Measurements from ENCODE around the gene POLG2.

POLG2 gene

GRCh38 chr17:64515829-64516228, 19.0 kb upstream of the POLG2 start:
- H3K4me1 Mint-ChIP-seq (ENCODE audit: low read depth) = peaks cover 16% of the 10 kb centered on the region
- H3K9me3 Mint-ChIP-seq = no peaks in the 10 kb centered on the region
- peaks cover 65% of the 10 kb centered on the region for H3K36me3 Mint-ChIP-seq (ENCODE audit: low read depth)
- H3K27me3 Mint-ChIP-seq = no peaks in the 10 kb centered on the region
- peak overlapping the region; percentile 37 for H3K27ac Mint-ChIP-seq
- H3K4me3 Mint-ChIP-seq = no peak overlapping the region

GRCh38 chr17:64515419-64515818, 18.6 kb upstream of the POLG2 start:
- peak overlapping the region; percentile 6 for H3K27ac Mint-ChIP-seq
- H3K9me3 Mint-ChIP-seq = no peaks in the 10 kb centered on the region
- no peaks in the 10 kb centered on the region for H3K27me3 Mint-ChIP-seq
- peaks cover 69% of the 10 kb centered on the region for H3K36me3 Mint-ChIP-seq (ENCODE audit: low read depth)
- no peak overlapping the region for H3K4me3 Mint-ChIP-seq
- H3K4me1 Mint-ChIP-seq (ENCODE audit: low read depth) = peaks cover 16% of the 10 kb centered on the region

- Mint-ChIP-seq H3K27me3 (no peaks in the 10 kb centered on the region), H3K4me3 (peak overlapping the region; percentile 54), H3K9me3 (no peaks in the 10 kb centered on the region), H3K36me3 (ENCODE audit: low read depth) (peaks cover 70% of the 10 kb centered on the region), H3K4me1 (ENCODE audit: low read depth) (peaks cover 45% of the 10 kb centered on the region), H3K27ac (no peak overlapping the region)
These were observed 12.3 kb upstream of the POLG2 start for GRCh38 chr17:64509179-64509578.

- peak overlapping the region; percentile 100 for H3K4me3 Mint-ChIP-seq
These were observed 11.8 kb upstream of the POLG2 start for GRCh38 chr17:64508683-64509082.

GRCh38 chr17:64507413-64507782, 10.5 kb upstream of the POLG2 start:
- peaks cover 63% of the 10 kb centered on the region for H3K4me1 Mint-ChIP-seq (ENCODE audit: low read depth)
- peaks cover 73% of the 10 kb centered on the region for H3K36me3 Mint-ChIP-seq (ENCODE audit: low read depth)
- peak overlapping the region; percentile 100 for H3K4me3 Mint-ChIP-seq
- H3K27ac Mint-ChIP-seq = peak overlapping the region; percentile 100
- no peaks in the 10 kb centered on the region for H3K27me3 Mint-ChIP-seq
- H3K9me3 Mint-ChIP-seq = no peaks in the 10 kb centered on the region

More at GRCh38 chr17:64508683-64509082, 11.8 kb upstream of the POLG2 start:
- Mint-ChIP-seq H3K36me3 (ENCODE audit: low read depth) (peaks cover 73% of the 10 kb centered on the region), H3K4me1 (ENCODE audit: low read depth) (peaks cover 50% of the 10 kb centered on the region), H3K27me3 (no peaks in the 10 kb centered on the region), H3K27ac (peak overlapping the region; percentile 61), H3K9me3 (no peaks in the 10 kb centered on the region)

- peaks cover 66% of the 10 kb centered on the region for H3K4me1 Mint-ChIP-seq (ENCODE audit: low read depth)
- peaks cover 74% of the 10 kb centered on the region for H3K36me3 Mint-ChIP-seq (ENCODE audit: low read depth)
- peak within 1 kb of the TSS; percentile 100 for H3K27ac Mint-ChIP-seq
- H3K4me3 Mint-ChIP-seq = peak within 1 kb of the TSS; percentile 100
- H3K9me3 Mint-ChIP-seq = no peaks in the 10 kb centered on the region
- H3K27me3 Mint-ChIP-seq = no peaks in the 10 kb centered on the region
These were observed 9.9 kb upstream of the POLG2 start, which contains the start of gene CEP95 for GRCh38 chr17:64506576-64507412. CEP95 (plus strand) TSS chr17:64506977; CDS start chr17:64507098, 121 bp downstream.

- H3K27ac Mint-ChIP-seq = peak within 1 kb of the TSS; percentile 100
- no peaks in the 10 kb centered on the region for H3K9me3 Mint-ChIP-seq
- peak within 1 kb of the TSS; percentile 100 for H3K4me3 Mint-ChIP-seq
- H3K27me3 Mint-ChIP-seq = no peaks in the 10 kb centered on the region
- H3K36me3 Mint-ChIP-seq (ENCODE audit: low read depth) = peaks cover 75% of the 10 kb centered on the region
- peaks cover 71% of the 10 kb centered on the region for H3K4me1 Mint-ChIP-seq (ENCODE audit: low read depth)
These were observed 9.3 kb upstream of the POLG2 start, which contains the start of gene DDX5 for GRCh38 chr17:64506201-64506575. DDX5 (minus strand) TSS chr17:64506289; CDS start chr17:64506119, 170 bp downstream.

GRCh38 chr17:64505340-64506200, 8.7 kb upstream of the POLG2 start:
- H3K4me1 Mint-ChIP-seq (ENCODE audit: low read depth) = peaks cover 77% of the 10 kb centered on the region
- H3K27ac Mint-ChIP-seq = peak overlapping the region; percentile 100
- peak overlapping the region; percentile 100 for H3K4me3 Mint-ChIP-seq
- H3K36me3 Mint-ChIP-seq (ENCODE audit: low read depth) = peaks cover 76% of the 10 kb centered on the region
- no peaks in the 10 kb centered on the region for H3K27me3 Mint-ChIP-seq
- no peaks in the 10 kb centered on the region for H3K9me3 Mint-ChIP-seq

- peak overlapping the region; percentile 100 for H3K4me3 Mint-ChIP-seq
- H3K4me1 Mint-ChIP-seq (ENCODE audit: low read depth) = peaks cover 85% of the 10 kb centered on the region
- H3K9me3 Mint-ChIP-seq = no peaks in the 10 kb centered on the region
- peak overlapping the region; percentile 100 for H3K27ac Mint-ChIP-seq
- H3K27me3 Mint-ChIP-seq = no peaks in the 10 kb centered on the region
- peaks cover 76% of the 10 kb centered on the region for H3K36me3 Mint-ChIP-seq (ENCODE audit: low read depth)
These were observed 8.0 kb upstream of the POLG2 start for GRCh38 chr17:64504769-64505339.

GRCh38 chr17:64503821-64504768, 7.2 kb upstream of the POLG2 start:
- H3K4me1 Mint-ChIP-seq (ENCODE audit: low read depth) = peaks cover 86% of the 10 kb centered on the region
- H3K27me3 Mint-ChIP-seq = no peaks in the 10 kb centered on the region
- peak overlapping the region; percentile 100 for H3K4me3 Mint-ChIP-seq
- peak overlapping the region; percentile 100 for H3K27ac Mint-ChIP-seq
- H3K9me3 Mint-ChIP-seq = no peaks in the 10 kb centered on the region
- H3K36me3 Mint-ChIP-seq (ENCODE audit: low read depth) = peaks cover 77% of the 10 kb centered on the region

- Mint-ChIP-seq H3K27ac (peak overlapping the region; percentile 100), H3K4me1 (ENCODE audit: low read depth) (peaks cover 86% of the 10 kb centered on the region)
These were observed 6.5 kb upstream of the POLG2 start for GRCh38 chr17:64503341-64503740.

GRCh38 chr17:64502809-64503208, 6.0 kb upstream of the POLG2 start:
- H3K27me3 Mint-ChIP-seq = no peaks in the 10 kb centered on the region
- H3K4me1 Mint-ChIP-seq (ENCODE audit: low read depth) = peaks cover 86% of the 10 kb centered on the region
- H3K27ac Mint-ChIP-seq = peak overlapping the region; percentile 100
- no peaks in the 10 kb centered on the region for H3K9me3 Mint-ChIP-seq
- peaks cover 82% of the 10 kb centered on the region for H3K36me3 Mint-ChIP-seq (ENCODE audit: low read depth)
- peak overlapping the region; percentile 43 for H3K4me3 Mint-ChIP-seq

More at GRCh38 chr17:64503341-64503740, 6.5 kb upstream of the POLG2 start:
- peaks cover 79% of the 10 kb centered on the region for H3K36me3 Mint-ChIP-seq (ENCODE audit: low read depth)
- peak overlapping the region; percentile 43 for H3K4me3 Mint-ChIP-seq
- no peaks in the 10 kb centered on the region for H3K9me3 Mint-ChIP-seq
- H3K27me3 Mint-ChIP-seq = no peaks in the 10 kb centered on the region

- Mint-ChIP-seq H3K27me3 (no peaks in the 10 kb centered on the region), H3K4me3 (peak overlapping the region; percentile 50), H3K4me1 (ENCODE audit: low read depth) (peaks cover 88% of the 10 kb centered on the region), H3K36me3 (ENCODE audit: low read depth) (peaks cover 85% of the 10 kb centered on the region), H3K9me3 (no peaks in the 10 kb centered on the region), H3K27ac (peak overlapping the region; percentile 100)
These were observed 5.2 kb upstream of the POLG2 start for GRCh38 chr17:64502021-64502420.
